Epidermal melanocyte (primary cell): ENCODE data around the gene RBMS2.

Experiments used
- DNase-seq: peaks from one replicate; pipeline ENCODE4 v3.0.0; 2011; ENCODE audit warnings: low spot score; ENCODE audit not compliant: insufficient read length

RBMS2 gene

DNA sequence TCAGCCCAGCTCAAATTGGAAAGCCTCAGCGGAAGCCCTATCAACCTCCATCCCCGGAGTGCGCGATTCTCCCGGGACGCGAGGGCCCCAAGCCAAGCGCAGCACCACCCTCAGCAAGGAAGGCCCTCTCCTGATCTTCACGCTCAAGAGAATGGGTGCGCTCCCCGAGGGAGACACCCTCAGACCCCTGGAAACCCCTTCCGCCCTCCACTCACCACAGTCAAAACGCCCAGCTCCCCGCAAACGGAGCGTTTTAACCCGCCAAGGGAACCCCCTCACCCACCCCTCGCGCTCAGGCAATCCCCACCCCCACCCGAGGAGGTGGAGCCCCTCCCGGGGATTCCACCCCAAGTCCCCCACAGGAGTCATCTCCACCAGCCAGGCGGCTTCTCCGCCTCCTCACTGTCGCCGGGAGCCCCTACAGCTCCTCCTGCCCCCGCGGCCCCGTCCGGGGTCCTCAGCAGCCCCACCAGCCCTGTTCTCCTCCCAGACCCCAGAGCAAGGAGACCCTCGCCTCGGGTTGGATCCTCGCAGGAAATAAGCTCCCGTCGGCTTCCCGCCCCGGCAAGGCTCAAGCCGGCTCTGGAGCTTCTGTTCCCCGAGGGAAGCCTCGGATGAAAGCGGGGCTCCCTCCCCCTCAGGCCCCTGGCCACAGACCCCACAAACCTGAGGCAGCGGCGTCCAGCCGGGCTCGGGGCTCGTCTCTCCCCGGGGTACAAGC lies 108.0 kb downstream of the RBMS2 start:
- no peak for DNase-seq

DNA sequence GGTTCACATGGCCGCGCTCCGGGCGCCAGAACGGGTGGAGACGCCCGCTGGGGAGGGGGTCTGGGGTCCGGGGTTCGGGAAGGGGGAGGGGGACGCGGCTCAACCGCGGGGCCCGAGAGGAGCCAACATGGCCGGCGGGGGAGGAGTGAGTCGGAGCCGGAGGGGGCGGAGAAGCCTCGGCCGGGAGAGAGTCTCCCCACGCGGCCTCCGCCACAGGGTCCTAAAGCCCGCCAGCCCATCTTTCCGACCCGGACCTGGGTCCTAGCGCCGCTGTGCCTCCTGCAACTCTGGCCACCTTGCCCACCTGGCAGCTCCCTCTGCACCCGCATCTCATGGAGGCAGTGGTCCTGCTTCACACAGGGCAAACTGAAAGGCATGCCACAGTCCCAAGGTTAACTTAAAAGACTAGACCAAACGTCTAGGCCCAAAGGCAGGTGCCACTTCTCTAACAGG lies 108.6 kb downstream of the RBMS2 start, which contains the start of gene BAZ2A:
BAZ2A (minus strand) TSS at position 147 of the 453 bp plus-strand sequence. CDS start 12,796 bp downstream, outside the sequence.
- peak; percentile 85 for DNase-seq

DNA sequence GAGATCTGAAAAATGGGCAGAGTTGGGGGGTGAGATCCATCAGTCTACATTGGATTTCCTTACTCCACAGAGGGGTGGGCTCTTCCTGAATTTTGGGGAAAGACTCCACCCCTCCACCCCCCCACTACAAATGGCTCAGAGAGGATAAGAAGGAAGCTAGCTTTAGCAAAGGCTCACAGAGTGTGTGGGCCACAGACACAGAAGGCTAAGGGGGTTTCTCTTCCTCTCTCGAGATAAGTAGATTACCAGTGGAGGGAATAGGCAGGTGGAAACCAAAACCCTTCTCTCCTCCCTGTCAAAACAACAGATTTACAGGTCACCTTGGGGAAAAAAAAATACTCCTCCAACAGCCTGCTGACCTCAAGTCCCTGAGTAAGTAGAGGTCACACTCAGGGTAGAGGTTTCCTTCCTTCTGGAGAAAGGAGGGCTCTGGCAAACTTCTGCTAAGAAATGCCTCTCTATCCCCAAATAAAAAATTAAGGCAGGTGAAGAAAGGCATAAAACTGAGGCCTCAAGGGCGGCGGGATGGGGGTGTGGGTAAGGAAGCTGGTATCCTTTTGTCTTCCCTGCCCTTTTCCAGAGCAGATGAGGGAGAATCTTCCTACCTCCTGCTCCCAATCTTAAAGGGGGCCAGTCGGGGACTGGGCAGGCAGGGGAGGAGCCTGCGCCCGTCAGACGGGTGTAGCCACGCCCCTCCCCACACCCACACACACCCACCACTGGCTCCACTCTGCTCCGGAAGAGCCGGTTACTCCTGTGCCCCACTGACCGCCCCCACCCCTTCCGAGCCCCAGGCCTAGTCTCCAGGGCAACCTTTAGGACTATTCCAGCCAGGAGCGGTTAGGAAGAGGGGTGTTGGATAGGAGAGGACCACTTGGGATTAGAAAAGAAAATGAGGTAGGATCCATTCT lies 110.4 kb downstream of the RBMS2 start:
- peak; percentile 83 for DNase-seq

DNA sequence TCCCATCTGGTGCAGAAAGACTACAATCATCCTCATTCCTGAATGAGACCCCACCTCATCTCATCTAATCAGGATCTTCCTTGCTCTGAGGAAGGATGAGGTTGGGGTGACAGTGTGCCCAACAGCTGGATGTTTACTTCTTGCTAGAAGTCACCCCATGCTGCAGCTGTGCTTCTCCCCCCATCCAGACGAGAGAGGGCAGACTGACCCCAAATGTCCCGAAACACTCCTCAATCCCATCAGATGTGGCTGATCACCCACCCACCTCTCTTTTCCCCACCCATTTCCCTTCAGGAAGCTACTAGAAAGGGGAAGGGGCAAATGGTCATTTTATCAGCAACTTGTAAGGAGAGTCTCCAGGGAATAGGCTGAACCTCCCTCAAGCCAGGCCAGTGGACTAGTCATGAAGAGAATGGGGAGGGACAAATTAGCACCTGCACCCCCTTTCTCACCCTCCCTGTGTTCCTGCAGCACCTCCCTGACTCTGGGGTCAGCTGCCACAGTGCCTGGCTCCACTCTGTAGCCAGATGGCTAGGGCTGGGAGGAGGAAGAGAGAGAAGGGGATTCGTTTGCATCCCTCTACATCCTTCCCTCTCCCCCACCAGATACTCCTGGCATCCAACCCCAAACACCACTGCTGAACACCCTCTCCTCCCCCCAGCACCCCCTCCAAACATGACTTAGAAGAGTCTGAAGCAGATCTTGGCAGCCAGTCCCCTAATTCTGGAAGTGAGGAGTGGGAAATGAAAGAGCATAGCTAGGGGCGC lies 111.3 kb downstream of the RBMS2 start:
- DNase-seq: no peak

DNA sequence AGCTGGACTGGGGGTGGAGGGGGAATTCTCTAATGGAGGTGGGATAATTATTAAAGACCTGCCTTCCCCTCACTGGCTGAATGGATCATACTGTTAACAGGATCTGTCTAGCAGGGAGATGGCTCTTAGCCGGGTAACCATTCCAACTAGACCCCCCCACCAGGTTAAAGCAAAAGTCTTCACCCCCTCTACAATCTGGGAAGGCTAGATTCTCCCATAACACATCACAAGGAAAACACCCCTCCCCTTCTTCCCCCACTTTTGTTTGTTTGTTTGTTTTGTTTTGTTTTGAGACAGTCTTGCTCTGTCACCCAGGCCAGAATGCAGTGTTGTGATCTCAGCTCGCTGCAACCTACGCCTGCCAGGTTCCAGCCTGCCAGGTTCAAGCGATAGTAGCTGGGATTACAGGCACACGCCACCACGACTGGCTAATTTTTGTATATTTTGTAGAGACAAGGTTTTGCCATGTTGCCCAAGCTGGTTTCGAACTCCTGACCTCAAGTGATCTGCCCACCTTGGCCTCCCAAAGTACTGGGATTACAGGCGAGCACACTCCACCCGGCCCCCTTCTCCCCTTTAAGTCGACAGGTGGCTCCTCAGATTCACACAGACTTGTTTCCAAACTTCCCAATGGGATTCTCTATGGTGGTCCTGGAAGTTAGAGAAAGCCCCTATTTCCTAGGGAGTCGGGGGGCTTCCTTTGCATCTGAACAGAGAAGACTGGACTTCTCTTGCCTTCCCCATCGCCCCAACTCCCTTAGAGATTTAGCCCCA lies 112.0 kb downstream of the RBMS2 start:
- DNase-seq: no peak

DNA sequence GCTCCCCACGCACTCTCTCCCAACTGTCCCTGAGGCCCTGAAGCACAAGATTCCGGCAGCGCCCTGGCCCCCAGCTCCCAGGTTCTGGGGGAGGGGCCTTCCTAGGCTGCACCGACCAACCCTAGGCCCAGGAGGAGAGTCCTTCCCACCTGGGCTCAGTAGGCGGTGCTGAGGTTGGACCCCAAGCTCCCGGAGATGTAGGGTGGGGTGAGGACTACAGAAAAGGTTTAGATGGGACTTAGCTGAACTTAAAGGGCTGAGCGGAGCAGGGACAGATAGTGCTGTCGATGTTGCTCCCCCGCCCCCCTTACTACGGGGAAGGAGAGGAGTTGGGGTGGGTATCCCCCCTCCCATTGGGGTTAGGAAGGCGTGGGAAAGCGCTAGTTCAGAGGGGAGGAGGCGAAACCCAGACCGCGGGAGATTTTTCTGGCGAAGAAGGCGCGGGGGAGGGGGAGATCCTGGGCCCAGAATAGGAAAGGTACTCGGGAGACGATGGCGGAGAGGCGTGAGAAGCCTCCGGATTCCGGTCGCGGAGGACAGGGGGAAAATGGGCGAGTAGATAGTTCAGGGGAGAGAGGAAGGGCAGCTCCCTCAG lies 112.7 kb downstream of the RBMS2 start:
- DNase-seq: no peak

DNA sequence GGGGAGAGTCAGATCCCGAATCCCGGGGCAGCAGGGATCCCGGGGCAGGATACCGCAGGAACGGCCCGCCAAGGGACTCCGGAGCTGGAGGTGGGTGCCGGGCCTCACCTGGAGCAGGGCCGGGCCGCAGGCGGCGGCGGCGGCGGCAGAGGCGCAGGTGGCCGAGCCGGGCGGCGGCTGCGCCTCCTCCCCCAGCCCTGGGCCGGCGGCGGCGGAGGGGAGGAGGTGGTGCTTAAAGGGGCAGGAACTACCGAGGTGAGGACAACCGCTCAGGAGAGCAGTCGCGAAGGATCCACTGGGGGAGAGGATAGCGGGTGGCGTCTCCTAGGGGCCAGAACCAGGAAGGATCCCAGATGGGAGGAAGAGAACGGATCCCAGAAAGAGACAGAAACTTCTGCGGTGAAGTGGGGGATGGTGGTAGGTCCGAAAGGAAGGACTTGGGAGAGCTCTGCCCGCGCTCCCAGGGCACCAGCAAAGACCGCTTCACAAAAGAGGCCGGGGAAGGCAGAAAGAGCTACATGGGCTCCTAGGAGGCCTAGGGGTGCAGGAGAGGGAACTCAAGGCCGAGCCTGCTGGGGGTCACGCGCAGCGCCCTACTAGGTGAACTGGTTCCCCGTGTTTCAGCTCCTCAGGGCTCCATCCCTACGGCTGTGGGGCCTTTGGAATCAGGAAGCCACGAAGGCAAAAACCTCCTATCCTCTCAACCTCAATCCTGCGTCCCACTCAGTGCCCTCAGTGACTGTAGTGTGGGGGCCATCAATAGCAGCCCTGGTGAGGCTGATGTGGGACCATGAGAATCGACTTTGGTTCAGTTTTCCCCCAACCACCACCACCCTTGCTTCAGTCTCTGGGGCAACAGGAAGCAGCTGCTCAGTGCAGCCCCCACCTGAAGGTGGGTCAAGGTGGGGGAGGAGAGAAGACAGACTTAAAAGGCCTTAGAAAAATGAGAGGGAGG lies 113.5 kb downstream of the RBMS2 start:
- peak; percentile 67 for DNase-seq

DNA sequence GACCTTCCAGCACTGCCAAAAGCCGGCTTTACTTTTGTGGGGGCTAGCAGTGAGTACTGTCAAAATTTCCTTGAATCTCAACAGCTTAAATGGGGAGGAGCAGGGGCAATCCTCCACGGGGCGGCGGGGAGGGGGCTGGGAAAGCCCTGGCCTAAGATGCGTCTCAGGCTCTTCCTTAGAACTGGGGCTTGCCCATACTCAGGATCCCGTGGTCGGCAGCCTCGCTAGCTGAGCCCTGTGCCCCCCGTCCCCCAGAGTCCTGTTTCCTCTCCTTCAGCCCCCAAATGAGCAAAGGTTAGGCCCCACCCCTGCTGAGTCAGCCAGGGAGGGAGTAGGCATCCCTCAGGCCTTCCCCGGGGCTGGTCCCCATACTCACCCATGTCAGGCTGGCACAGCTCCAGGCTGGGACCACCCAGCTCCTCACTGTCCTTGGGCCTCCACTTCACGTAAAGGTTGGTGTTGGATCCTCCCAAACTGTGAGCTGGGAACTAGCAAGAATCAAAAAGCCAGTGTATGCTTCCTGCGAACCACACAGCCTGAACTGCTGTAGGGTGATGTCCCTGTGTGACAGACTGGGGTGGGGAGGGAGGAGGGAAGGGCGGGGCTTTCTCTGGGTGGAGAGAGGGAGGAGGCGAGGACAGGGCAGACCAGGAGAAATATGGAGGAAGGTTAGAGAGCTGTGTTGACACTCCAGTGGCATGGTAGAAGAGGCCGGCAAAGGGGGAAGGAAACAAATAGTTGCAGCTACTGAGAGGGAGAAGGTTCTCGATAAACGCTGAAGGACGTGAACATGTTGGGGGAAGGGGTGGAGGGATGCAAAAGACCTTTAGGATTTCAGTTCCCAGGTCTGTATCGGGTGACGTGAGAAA lies 114.4 kb downstream of the RBMS2 start:
- peak; percentile 93 for DNase-seq

DNA sequence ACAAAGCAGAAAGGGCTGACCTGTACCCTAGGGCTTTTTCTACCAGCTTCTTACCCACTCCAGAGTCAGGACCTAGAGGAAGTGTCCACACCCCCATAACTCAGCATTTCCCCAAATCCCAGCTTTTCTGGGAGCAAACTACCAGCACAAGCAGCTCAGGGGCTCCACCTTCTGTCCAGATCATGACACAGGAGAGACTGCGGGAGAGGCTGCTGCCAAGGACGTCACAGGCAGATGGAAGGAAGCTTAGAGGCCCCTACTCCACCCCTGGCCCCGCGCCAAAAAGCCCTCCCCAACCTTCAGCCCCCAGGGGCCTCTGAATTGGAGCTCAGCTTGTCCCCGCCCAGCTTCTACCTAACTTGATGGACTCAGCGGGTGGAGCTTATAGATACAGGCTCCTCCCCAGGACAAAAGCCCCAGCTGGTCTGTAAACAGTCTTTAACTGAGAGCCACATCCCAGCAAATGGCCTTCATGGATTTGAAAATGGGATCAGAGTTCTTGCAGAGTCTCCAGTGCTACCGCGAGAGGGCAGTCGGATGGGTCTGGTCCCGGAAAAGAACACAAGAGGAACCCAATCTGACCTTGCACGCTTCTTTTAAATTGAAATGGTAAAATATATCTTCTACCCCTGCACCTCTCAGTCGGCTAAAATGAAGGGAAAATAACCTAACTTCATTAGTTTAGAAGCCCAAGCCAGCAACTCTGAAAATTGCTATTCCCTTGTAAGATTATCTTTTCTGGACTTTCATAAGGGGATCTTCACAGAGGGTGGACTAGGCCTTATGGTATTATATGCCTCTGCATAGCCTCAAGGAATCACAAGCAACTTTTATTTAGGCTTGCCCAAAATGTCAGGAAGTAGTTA lies 115.3 kb downstream of the RBMS2 start:
- peak; percentile 98 for DNase-seq

DNA sequence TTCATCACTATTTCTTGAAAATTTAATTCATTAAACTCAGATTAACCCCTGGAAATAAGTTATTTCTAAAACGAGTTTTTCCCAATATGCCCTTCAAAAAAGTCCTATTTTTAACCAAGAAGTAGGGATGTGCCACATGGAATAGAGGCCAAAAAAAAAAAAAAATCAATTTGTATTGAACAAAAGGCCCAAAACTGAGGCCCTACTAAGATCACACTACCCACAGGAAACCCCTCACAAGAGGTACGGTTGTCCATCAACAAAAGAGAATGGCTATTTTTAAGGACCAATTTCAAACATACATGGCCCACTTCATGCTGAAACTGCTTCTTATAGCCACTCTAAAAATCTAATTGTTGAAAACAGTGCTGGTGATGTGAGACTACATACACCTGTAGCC lies 116.0 kb downstream of the RBMS2 start:
- DNase-seq: no peak

DNA sequence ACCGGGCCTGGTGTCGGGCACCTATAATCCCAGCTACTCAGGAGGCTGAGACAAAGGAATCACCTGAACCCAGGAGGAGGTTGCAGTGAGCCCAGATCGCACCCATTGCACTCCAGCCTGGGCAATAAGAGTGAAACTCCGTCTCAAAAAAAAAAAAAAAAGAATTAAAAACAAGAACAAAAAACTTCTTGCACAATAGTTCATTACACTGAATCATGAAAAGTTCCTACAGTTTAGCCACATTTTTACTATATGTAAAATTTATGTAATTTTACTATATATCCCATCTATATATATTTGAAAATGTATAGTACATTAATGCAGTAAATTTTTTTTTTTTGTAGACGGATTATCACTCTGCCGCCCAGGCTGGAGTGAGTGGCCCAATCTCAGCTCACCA lies 119.6 kb downstream of the RBMS2 start:
- no peak for DNase-seq

DNA sequence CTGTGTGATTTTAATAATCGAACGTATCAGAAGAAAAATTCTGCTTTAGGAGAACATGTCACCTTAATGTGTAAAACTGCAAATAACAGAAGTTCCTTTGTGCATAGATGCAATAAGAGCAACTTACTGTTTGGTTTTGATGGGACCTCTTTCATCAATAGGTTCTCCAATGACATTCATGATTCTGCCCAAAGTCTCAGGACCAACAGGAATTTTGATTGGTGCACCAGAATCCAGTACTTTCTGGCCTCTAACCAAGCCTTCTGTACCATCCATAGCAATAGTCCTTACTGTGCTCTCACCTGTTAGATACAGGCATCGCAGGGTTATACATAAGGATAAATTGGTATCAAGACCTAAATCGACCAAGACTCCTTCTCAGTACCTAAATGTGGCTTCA lies 123.0 kb downstream of the RBMS2 start:
- no peak for DNase-seq

DNA sequence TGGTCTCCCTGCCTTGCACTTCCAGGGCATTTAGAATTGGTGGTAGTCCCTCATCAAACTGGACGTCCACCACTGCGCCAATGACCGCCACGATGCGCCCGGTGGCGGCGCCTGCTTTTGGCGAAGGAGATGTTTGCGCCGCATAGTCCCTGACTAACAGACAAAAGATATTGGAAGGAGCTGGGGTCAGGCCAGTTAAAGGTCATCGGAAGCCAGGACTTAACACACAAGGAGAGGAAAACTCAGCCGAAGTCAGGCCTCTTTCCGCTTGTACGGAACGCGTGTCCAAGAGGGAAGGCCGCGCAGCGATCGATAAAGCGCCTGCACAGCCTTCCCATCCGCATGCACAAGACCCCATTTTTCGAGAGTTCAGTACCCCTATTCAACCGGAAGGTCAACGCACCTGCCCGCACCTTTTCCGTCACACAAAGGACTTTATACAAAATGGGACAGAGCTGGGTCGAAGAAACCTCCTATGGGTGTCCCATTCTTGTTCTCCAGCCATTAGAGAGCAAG lies 123.6 kb downstream of the RBMS2 start:
- DNase-seq: no peak
